Endothelial cell of umbilical vein (primary cell): Measurements from ENCODE around the gene GALNT11. TPM values are rescaled to one million over a fixed set of nuclear protein-coding genes. Genes with fewer than 3 reads are reported as not detected.
A peak's percentile ranks its signal among the peaks of the same experiment; 100 is the strongest.

Experiments
- BruUV-seq: library from RNA; stranded (reverse); fragments of 400-500 nt; replicated peaks from 2 replicates; lab custom pipeline; 2021; lab: Mats Ljungman, UMichigan
- CTCF ChIA-PET: fragments of 300-600, 350-600 bp; sonication (Branson Sonifier 250); formaldehyde crosslinking; loops from one replicate; lab custom pipeline; 2021; ENCODE audit warnings: antibody characterized with exemption, inconsistent platforms; lab: Charles Lee
- POLR2A ChIA-PET: fragments of 300-600, 350-600 bp; sonication (Branson Sonifier 250); formaldehyde crosslinking; loops from one replicate; lab custom pipeline; 2021; ENCODE audit warnings: antibody characterized with exemption, inconsistent platforms; lab: Charles Lee
- DNase-seq: peaks from one replicate; pipeline ENCODE4 v3.0.0-alpha.2; 2011; ENCODE audit warnings: low read depth, low spot score
- FAIRE-seq: peaks from 2 replicates; lab custom pipeline; 2011; peaks lifted over from hg19 to GRCh38; lab: Jason Lieb, UNC
- H2AFZ ChIP-seq: 2 replicates; pipeline ENCODE4 v1.6.0; 2012; ENCODE audit warnings: low read depth, low read length, control low read depth, inconsistent platforms
- H3K27ac ChIP-seq: 2 replicates; pipeline ENCODE4 v1.5.1; 2011; ENCODE audit warnings: low read depth, mild to moderate bottlenecking, control low read depth, low read length, moderate library complexity; ENCODE audit not compliant: insufficient read depth
- H3K27me3 ChIP-seq, 2 experiments: 2 replicates each; pipeline versions ENCODE4 v1.6.0 to v1.6.1; 2011; ENCODE audit warnings: low read length in 2 of 2, mixed read lengths in 1 of 2; ENCODE audit not compliant: control insufficient read depth in 2 of 2, insufficient read depth in 2 of 2
- H3K36me3 ChIP-seq, 2 experiments: 2 replicates in 1 of 2; 3 replicates in 1 of 2; pipeline ENCODE4 v1.5.1; 2011; ENCODE audit warnings: low read length in 2 of 2, mild to moderate bottlenecking in 1 of 2, moderate library complexity in 1 of 2; ENCODE audit not compliant: control insufficient read depth in 2 of 2, insufficient read depth in 2 of 2; ENCODE audit errors: extremely low read depth in 1 of 2
- H3K4me1 ChIP-seq: 3 replicates; pipeline ENCODE4 v1.5.1; 2011; ENCODE audit warnings: mild to moderate bottlenecking, low read length; ENCODE audit not compliant: control insufficient read depth, insufficient read depth; ENCODE audit errors: extremely low read depth
- H3K4me2 ChIP-seq: 2 replicates; pipeline ENCODE4 v1.6.1; 2011; ENCODE audit warnings: low read length, control low read depth, mixed read lengths; ENCODE audit not compliant: insufficient read depth
- H3K4me3 ChIP-seq, 3 experiments: fragments of 200-600 bp in 1 of 3; sonication (generic), shearing (Covaris generic) in 1 of 3; replicated peaks in 1 of 3; 2 replicates each; pipeline ENCODE4 v1.5.1; 2011 to 2016; ENCODE audit warnings: control low read depth in 3 of 3, low read length in 3 of 3, mild to moderate bottlenecking in 2 of 3, inconsistent platforms in 1 of 3, low read depth in 1 of 3, moderate library complexity in 1 of 3; ENCODE audit not compliant: insufficient read depth in 1 of 3
- H3K79me2 ChIP-seq: 2 replicates; pipeline ENCODE4 v1.6.0; 2012; ENCODE audit warnings: low read length, inconsistent platforms; ENCODE audit not compliant: control insufficient read depth, insufficient read depth
- H3K9ac ChIP-seq: replicated peaks from 2 replicates; pipeline ENCODE3; 2011; ENCODE audit warnings: low read length, control low read depth; ENCODE audit not compliant: insufficient read depth; ENCODE audit errors: extremely low read depth
- H3K9me1 ChIP-seq: replicated peaks from 3 replicates; pipeline ENCODE4 v1.6.0; 2011; ENCODE audit warnings: mild to moderate bottlenecking, low read length; ENCODE audit not compliant: control insufficient read depth, insufficient read depth; ENCODE audit errors: extremely low read depth
- H3K9me3 ChIP-seq: replicated peaks from 2 replicates; pipeline ENCODE4 v1.5.1; 2012; ENCODE audit warnings: low read length, inconsistent platforms; ENCODE audit not compliant: control insufficient read depth, insufficient read depth
- H4K20me1 ChIP-seq: replicated peaks from 2 replicates; pipeline ENCODE3; 2011; ENCODE audit warnings: mild to moderate bottlenecking, low read length; ENCODE audit not compliant: control insufficient read depth, insufficient read depth; ENCODE audit errors: extremely low read depth
- EZH2 ChIP-seq: IDR thresholded peaks from 2 replicates; pipeline ENCODE4 v1.6.1; 2012; ENCODE audit warnings: borderline replicate concordance, low read depth, mild to moderate bottlenecking, moderate library complexity, low read length, inconsistent platforms; ENCODE audit not compliant: severe bottlenecking
- FOS ChIP-seq: IDR thresholded peaks from 2 replicates; pipeline ENCODE4 v1.6.1; 2011; ENCODE audit warnings: mild to moderate bottlenecking, low read length, moderate library complexity, borderline replicate concordance; ENCODE audit not compliant: insufficient read depth
- GATA2 ChIP-seq: IDR thresholded peaks from 2 replicates; pipeline ENCODE4 v1.7.0; 2011; ENCODE audit warnings: low read depth, mild to moderate bottlenecking, moderate library complexity, mixed read lengths, low read length; ENCODE audit not compliant: insufficient read length, insufficient read depth
- JUN ChIP-seq: IDR thresholded peaks from 2 replicates; pipeline ENCODE4 v1.6.1; 2011; ENCODE audit warnings: borderline replicate concordance, low read depth; ENCODE audit not compliant: insufficient read length, insufficient read depth
- MYC ChIP-seq: IDR thresholded peaks from one replicate; pipeline ENCODE4 v1.6.1; 2011; ENCODE audit warnings: mild to moderate bottlenecking, low read depth, low read length
- POLR2A ChIP-seq: IDR thresholded peaks from 2 replicates; pipeline ENCODE4 v1.6.1; 2012; ENCODE audit warnings: low read depth, mild to moderate bottlenecking, control low read depth, low read length
- POLR2AphosphoS5 ChIP-seq: IDR thresholded peaks from 2 replicates; pipeline ENCODE4 v1.6.1; 2012; ENCODE audit warnings: low read depth, mild to moderate bottlenecking, control low read depth, low read length, moderate library complexity; ENCODE audit not compliant: insufficient read depth
- dilution Hi-C: fragments of 300-500 bp; cut with MboI; formaldehyde crosslinking; loops from one replicate; pipeline ENCODE4 v1.15.0; 2019; ENCODE audit warnings: low sequenced_read_pairs; ENCODE audit not compliant: extremely low pct_ligation_motif_present
- intact Hi-C: fragments of 100-400 bp; cut with micrococcal nuclease; formaldehyde crosslinking; loops from one replicate; pipeline ENCODE4 v1.10.0; 2022
- polyA plus RNA-seq, 4 experiments: library from polyadenylated mRNA; depleted of rRNA in 3 of 4; stranded (reverse) in 3 of 4; unstranded in 1 of 4; fragments of >200 nt; gene quantifications; 2 replicates each; pipeline versions ENCODE4 v1.2.1 to v1.2.3, GENCODE V29; 2011 to 2012; ENCODE audit warnings: missing spikeins in 1 of 4
- total RNA-seq: library from RNA; stranded (reverse); gene quantifications from 2 replicates; pipeline ENCODE4 v1.2.3, GENCODE V29; 2021
- TF ChIP-seq, protein P1 (sequence below), 2 donors: IDR thresholded peaks; 1 replicate in 1 of 2; 2 replicates in 1 of 2; pipeline ENCODE4 v1.5.1; 2011; ENCODE audit warnings: low read length in 2 of 2, mild to moderate bottlenecking in 2 of 2, moderate library complexity in 2 of 2, control low read depth in 1 of 2, inconsistent platforms in 1 of 2, low read depth in 1 of 2; ENCODE audit not compliant: insufficient read depth in 1 of 2; ENCODE audit errors: extremely low read depth in 1 of 2
- TF ChIP-seq, protein P2 (sequence below): IDR thresholded peaks from 2 replicates; pipeline ENCODE4 v1.6.1; 2011; ENCODE audit not compliant: insufficient read depth, insufficient read length

The GALNT11 gene
- total and polyA plus RNA-seq, 2 donors (not counting 3 experiments of a cell fraction or from before 2014, with no cell fraction given) = 27.7 to 36.5 TPM

DNA sequence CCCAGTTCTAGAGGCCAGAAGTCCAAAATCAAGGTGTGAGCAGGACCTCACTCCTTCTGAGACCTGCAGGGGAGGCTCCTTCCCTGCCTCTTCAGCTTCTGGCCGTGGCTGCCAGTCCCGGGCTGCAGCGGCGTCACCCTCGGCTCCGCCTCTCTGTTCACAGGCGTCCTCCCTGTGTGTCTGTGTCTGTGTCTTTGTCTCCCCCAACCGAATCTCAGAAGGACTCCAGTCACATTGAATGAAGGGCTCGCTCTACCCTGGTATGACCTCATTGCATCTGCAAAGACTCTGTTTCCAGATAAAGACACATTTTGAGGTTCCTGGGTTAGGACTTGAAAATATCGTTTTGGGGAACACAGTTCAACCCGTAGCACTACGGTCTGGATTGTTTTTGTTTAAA, 33.1 kb upstream of the GALNT11 start:
- intact Hi-C loops = no loop called here

More for the DNA sequence above, 33.1 kb upstream of the GALNT11 start:
- no peaks in the 10 kb centered on the region for H3K36me3 ChIP-seq
- H3K4me3 ChIP-seq = no peak overlapping the region
- H2AFZ ChIP-seq = peak overlapping the region; percentile 48
- dilution Hi-C loops = no loop called here
- no TSS peak for BruUV-seq
- H4K20me1 ChIP-seq = no peaks in the 10 kb centered on the region
- DNase-seq (peak; percentile 4), FAIRE-seq (no peak)
- no peaks in the 10 kb centered on the region for H3K9me1 ChIP-seq
- ChIA-PET CTCF (no interaction called here), POLR2A (no interaction called here)
- H3K27me3 ChIP-seq = peaks cover 0 to 7% of the 10 kb centered on the region in 2 experiments
- H3K4me2 ChIP-seq = no peak overlapping the region
- no peaks in the 10 kb centered on the region for H3K9me3 ChIP-seq
- H3K79me2 ChIP-seq = no peaks in the 10 kb centered on the region
- no peak overlapping the region for H3K27ac ChIP-seq
- TF ChIP-seq GATA2 = no peak
- no peak for TF ChIP-seq POLR2A
- no peak for TF ChIP-seq POLR2AphosphoS5
- no peak for TF ChIP-seq FOS
- TF ChIP-seq, protein P1, sequence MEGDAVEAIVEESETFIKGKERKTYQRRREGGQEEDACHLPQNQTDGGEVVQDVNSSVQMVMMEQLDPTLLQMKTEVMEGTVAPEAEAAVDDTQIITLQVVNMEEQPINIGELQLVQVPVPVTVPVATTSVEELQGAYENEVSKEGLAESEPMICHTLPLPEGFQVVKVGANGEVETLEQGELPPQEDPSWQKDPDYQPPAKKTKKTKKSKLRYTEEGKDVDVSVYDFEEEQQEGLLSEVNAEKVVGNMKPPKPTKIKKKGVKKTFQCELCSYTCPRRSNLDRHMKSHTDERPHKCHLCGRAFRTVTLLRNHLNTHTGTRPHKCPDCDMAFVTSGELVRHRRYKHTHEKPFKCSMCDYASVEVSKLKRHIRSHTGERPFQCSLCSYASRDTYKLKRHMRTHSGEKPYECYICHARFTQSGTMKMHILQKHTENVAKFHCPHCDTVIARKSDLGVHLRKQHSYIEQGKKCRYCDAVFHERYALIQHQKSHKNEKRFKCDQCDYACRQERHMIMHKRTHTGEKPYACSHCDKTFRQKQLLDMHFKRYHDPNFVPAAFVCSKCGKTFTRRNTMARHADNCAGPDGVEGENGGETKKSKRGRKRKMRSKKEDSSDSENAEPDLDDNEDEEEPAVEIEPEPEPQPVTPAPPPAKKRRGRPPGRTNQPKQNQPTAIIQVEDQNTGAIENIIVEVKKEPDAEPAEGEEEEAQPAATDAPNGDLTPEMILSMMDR (IDR thresholded peaks at IDR 0.05; ENCODE audit: extremely low read depth in 1 of 2, insufficient read depth in 1 of 2, low read depth in 1 of 2, low read length in 2 of 2) = no peak
- no peak for TF ChIP-seq MYC
- TF ChIP-seq EZH2 = no peak
- TF ChIP-seq JUN = no peak
- TF ChIP-seq, protein P2, sequence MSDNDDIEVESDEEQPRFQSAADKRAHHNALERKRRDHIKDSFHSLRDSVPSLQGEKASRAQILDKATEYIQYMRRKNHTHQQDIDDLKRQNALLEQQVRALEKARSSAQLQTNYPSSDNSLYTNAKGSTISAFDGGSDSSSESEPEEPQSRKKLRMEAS = no peak
- no peaks in the 10 kb centered on the region for H3K4me1 ChIP-seq
- no peak overlapping the region for H3K9ac ChIP-seq
